HepG2 (cell line): ENCODE measurements around the gene DAD1. TPM values are rescaled to one million over a fixed set of nuclear protein-coding genes. Genes with fewer than 3 reads are reported as not detected.

Source experiments
- CBX2 ChIP-seq, 2 experiments: fragments of 200-600 bp in 1 of 2; sonication (generic); formaldehyde crosslinking in 1 of 2; IDR thresholded peaks; 2 replicates each; pipeline versions ENCODE4 v1.7.0 to v1.8.1; 2018 to 2022; ENCODE audit warnings: low read depth in 2 of 2, low read length in 1 of 2, mild to moderate bottlenecking in 1 of 2, missing genetic modification reagents in 1 of 2
- ELF3 ChIP-seq: IDR thresholded peaks from 2 replicates; pipeline ENCODE4 v1.6.1; 2016; ENCODE audit warnings: missing genetic modification reagents, missing compliant biosample characterization
- ERF ChIP-seq: IDR thresholded peaks from 2 replicates; pipeline ENCODE4 v1.6.1; 2018; ENCODE audit warnings: missing biosample characterization, missing genetic modification reagents
- HOXA9 ChIP-seq: sonication (generic); formaldehyde crosslinking; IDR thresholded peaks from 2 replicates; pipeline ENCODE4 v1.8.1; 2022; ENCODE audit warnings: missing genetic modification reagents, mild to moderate bottlenecking, moderate library complexity, borderline replicate concordance
- NAIF1 ChIP-seq: sonication (generic); formaldehyde crosslinking; IDR thresholded peaks from 2 replicates; pipeline ENCODE4 v1.5.0; 2020; ENCODE audit warnings: mild to moderate bottlenecking, missing genetic modification reagents, borderline replicate concordance
- RAD21 ChIP-seq: fragments of 450-650 bp; formaldehyde crosslinking; IDR thresholded peaks from 2 replicates; pipeline ENCODE4 v1.5.0; 2020; ENCODE audit warnings: mild to moderate bottlenecking
- STAT5B ChIP-seq: sonication (generic); formaldehyde crosslinking; IDR thresholded peaks from 2 replicates; pipeline ENCODE4 v1.4.0; 2020; ENCODE audit warnings: missing genetic modification reagents
- TFAP4 ChIP-seq: sonication (generic); IDR thresholded peaks from 2 replicates; pipeline ENCODE4 v1.6.1; 2016; ENCODE audit warnings: low read depth, borderline replicate concordance
- XBP1 ChIP-seq: sonication (generic); formaldehyde crosslinking; IDR thresholded peaks from 2 replicates; pipeline ENCODE4 v1.5.0; 2020; ENCODE audit warnings: missing genetic modification reagents
- ZNF142 ChIP-seq: sonication (generic); formaldehyde crosslinking; IDR thresholded peaks from 2 replicates; pipeline ENCODE4 v1.4.0; 2020; ENCODE audit warnings: missing genetic modification reagents
- ZNF292 ChIP-seq: sonication (generic); formaldehyde crosslinking; IDR thresholded peaks from 2 replicates; pipeline ENCODE4 v1.8.1; 2022; ENCODE audit warnings: mild to moderate bottlenecking, low read depth, missing genetic modification reagents, borderline replicate concordance
- ZNF792 ChIP-seq: IDR thresholded peaks from 2 replicates; pipeline ENCODE4 v1.6.1; 2016
- ZNF850 ChIP-seq: sonication (generic); formaldehyde crosslinking; conservative IDR thresholded peaks from 2 replicates; pipeline ENCODE4 v1.9.0; 2021; ENCODE audit warnings: mild to moderate bottlenecking, missing genetic modification reagents
- polyA plus RNA-seq, 8 experiments: library from polyadenylated mRNA; depleted of rRNA in 3 of 8; stranded (reverse) in 7 of 8; unstranded in 1 of 8; fragments of >200 nt; fragmentation: Illumina TruSeq in 4 of 8; extraction: Trizol in 4 of 8; gene quantifications; 2 replicates each; pipeline versions ENCODE4 v1.2.1 to v1.2.3, GENCODE V29; 2011 to 2016; ENCODE audit warnings: low read depth in 4 of 8, missing spikeins in 1 of 8, mixed read lengths in 1 of 8; ENCODE audit not compliant: insufficient read depth in 1 of 8
- total RNA-seq, 5 experiments: library from RNA; depleted of rRNA; stranded (reverse); fragments of >200 nt; fragmentation: Illumina TruSeq; extraction: Trizol; gene quantifications; 2 replicates each; pipeline ENCODE4 v1.2.3, GENCODE V29; 2016; ENCODE audit warnings: low read depth in 1 of 5
- TF ChIP-seq, protein P1 (sequence below): sonication (generic); formaldehyde crosslinking; IDR thresholded peaks from 2 replicates; pipeline ENCODE4 v1.4.0; 2020; ENCODE audit warnings: missing genetic modification reagents
- TF ChIP-seq, protein P2 (sequence below): sonication (generic); formaldehyde crosslinking; IDR thresholded peaks from 2 replicates; pipeline ENCODE4 v1.4.0; 2020; ENCODE audit warnings: missing genetic modification reagents, borderline replicate concordance

Gene DAD1
- total and polyA plus RNA-seq, 2 of the 13 experiments (the other 11 are each of a cell fraction or from before 2014, with no cell fraction given) = 558 to 626 TPM

GRCh38 chr14:22598896-22599244, 9.8 kb upstream of the DAD1 start (continued):
- TF ChIP-seq ZNF142 (peak; percentile 26; the same call in 1 of the 2 replicates), TFAP4 (peak; percentile 56), RAD21 (CRISPR knock-in tag) (0 out of 2 replicates have a peak, but pooled peaks have one; percentile 3), ZNF850 (CRISPR knock-in tag) (no peak), ELF3 (peak; percentile 3; the same call in 1 of the 2 replicates), STAT5B (CRISPR knock-in tag) (0 out of 2 replicates have a peak, but pooled peaks have one; percentile 3), XBP1 (CRISPR knock-in tag) (0 out of 2 replicates have a peak, but pooled peaks have one; percentile 3), ERF (0 out of 2 replicates have a peak, but pooled peaks have one; percentile 7), ZNF292 (CRISPR knock-in tag) (0 out of 2 replicates have a peak, but pooled peaks have one; percentile 1), NAIF1 (CRISPR knock-in tag) (0 out of 2 replicates have a peak, but pooled peaks have one; percentile 68), HOXA9 (CRISPR knock-in tag) (peak; percentile 7; the same call in 1 of the 2 replicates), CBX2 (IDR thresholded peaks at IDR 0.05; ENCODE audit: low read depth, low read length) (no peak), CBX2 (CRISPR knock-in tag; IDR thresholded peaks at IDR 0.05; ENCODE audit: low read depth) (no peak), ZNF792 (peak; percentile 8)
- TF ChIP-seq, protein P1, sequence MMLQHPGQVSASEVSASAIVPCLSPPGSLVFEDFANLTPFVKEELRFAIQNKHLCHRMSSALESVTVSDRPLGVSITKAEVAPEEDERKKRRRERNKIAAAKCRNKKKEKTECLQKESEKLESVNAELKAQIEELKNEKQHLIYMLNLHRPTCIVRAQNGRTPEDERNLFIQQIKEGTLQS (CRISPR knock-in tag) = 0 out of 2 replicates have a peak, but pooled peaks have one; percentile 32
- TF ChIP-seq, protein P2, sequence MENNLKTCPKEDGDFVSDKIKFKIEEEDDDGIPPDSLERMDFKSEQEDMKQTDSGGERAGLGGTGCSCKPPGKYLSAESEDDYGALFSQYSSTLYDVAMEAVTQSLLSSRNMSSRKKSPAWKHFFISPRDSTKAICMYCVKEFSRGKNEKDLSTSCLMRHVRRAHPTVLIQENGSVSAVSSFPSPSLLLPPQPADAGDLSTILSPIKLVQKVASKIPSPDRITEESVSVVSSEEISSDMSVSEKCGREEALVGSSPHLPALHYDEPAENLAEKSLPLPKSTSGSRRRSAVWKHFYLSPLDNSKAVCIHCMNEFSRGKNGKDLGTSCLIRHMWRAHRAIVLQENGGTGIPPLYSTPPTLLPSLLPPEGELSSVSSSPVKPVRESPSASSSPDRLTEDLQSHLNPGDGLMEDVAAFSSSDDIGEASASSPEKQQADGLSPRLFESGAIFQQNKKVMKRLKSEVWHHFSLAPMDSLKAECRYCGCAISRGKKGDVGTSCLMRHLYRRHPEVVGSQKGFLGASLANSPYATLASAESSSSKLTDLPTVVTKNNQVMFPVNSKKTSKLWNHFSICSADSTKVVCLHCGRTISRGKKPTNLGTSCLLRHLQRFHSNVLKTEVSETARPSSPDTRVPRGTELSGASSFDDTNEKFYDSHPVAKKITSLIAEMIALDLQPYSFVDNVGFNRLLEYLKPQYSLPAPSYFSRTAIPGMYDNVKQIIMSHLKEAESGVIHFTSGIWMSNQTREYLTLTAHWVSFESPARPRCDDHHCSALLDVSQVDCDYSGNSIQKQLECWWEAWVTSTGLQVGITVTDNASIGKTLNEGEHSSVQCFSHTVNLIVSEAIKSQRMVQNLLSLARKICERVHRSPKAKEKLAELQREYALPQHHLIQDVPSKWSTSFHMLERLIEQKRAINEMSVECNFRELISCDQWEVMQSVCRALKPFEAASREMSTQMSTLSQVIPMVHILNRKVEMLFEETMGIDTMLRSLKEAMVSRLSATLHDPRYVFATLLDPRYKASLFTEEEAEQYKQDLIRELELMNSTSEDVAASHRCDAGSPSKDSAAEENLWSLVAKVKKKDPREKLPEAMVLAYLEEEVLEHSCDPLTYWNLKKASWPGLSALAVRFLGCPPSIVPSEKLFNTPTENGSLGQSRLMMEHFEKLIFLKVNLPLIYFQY (CRISPR knock-in tag) = peak; percentile 73; the same call in 1 of the 2 replicates
